B cell (primary cell): ENCODE data around the gene ITGAV.

Experiments
- CTCF ChIP-seq: fragments of 200-600 bp; IDR thresholded peaks from one replicate; pipeline ENCODE4 v1.8.0; 2022; ENCODE audit warnings: antibody characterized with exemption, mild to moderate bottlenecking
- EZH2 ChIP-seq: IDR thresholded peaks from 2 replicates; pipeline ENCODE4 v1.6.1; 2012; ENCODE audit warnings: borderline replicate concordance, low read depth, mild to moderate bottlenecking, moderate library complexity, low read length; ENCODE audit not compliant: insufficient read depth, poor library complexity, severe bottlenecking

GRCh38 chr2:186726938-186727337 lies 137.1 kb downstream of the ITGAV start:
- TF ChIP-seq CTCF, result no peak
- TF ChIP-seq EZH2, result no peak
